Kidney capillary endothelial cell (primary cell): ENCODE measurements around the gene COMMD7.
"Not testable (repeated sequence)": the region's sequence is repeated elsewhere in the genome, so short reads cannot be mapped to it uniquely, and the experiment has no call there.

Experiments
- DNase-seq: peaks from one replicate; pipeline ENCODE4 v3.0.0-alpha.2; 2018; ENCODE audit warnings: low spot score

Gene COMMD7

DNA sequence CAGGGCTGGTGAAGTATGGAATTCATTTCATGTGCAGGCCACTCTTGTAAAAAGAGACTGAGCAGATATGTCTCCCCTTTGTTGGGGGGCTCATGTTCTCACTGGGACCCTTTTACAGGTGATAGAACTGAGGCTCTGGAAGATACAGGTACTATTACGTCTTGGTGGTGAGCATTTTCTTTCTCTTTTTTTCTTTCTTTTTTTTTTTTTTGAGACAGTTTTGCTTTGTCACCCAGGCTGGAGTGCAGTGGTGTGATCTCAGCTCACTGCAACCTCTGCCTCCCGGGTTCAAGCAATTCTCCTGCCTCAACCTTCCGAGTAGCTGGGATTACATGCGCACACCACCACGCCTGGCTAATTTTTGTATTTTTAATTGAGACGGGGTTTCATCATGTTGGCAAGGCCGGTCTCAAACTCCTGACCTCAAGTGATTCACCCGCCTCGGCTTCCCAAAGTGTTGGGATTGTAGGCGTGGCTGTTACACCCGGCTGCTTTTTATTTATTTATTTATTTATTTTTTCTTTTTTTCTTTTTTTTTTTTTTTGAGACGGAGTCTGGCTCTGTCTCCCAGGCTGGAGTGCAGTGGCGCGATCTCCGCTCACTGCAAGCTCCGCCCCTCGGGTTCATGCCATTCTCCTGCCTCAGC is 22.1 kb upstream of the COMMD7 start:
- DNase-seq = not testable (repeated sequence)

GRCh38 chr20:32764005-32764960 is 21.0 kb upstream of the COMMD7 start:
- no peak for DNase-seq

- no peak for DNase-seq
Measured at GRCh38 chr20:32763202-32764004, 20.1 kb upstream of the COMMD7 start.

- no peak for DNase-seq
Measured at GRCh38 chr20:32762754-32763201, 19.5 kb upstream of the COMMD7 start.

DNA sequence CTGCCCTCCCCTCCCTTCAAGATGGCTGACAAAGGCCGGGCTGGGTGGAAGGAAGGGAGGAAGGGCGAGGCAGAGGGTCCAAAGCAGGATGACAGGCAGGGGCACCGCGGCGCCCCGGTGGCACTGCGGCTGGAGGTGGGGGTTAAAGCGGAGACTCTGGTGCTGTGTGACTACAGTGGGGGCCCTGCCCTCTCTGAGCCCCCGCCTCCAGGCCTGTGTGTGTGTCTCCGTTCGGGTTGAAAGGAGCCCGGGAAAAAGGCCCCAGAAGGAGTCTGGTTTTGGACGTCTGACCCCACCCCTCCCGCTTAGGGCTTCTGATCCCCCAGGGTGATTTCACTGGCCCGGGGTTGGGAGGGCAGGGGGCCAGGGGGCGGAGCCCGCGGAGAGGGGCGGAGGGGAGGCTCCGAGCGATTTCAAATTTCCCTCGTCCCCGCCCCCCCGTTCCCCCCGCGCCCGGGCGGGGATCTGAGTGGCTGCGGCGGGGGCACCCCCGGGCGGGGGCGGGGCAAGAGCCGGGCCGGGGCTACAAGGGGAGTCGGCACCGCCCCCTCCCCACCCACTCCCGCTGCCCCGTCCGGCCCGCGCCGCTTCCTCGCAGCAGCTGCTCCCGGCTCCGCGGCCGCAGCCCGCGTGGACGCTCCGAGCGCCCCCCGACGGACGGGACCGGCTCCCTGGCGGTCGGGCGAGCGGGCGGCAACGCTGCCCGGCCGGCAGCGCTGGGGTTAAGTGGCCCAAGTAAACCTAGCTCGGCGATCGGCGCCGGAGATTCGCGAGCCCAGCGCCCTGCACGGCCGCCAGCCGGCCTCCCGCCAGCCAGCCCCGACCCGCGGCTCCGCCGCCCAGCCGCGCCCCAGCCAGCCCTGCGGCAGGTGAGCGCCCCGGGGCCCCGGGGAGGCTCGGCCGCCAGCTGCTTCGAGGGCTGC is 18.8 kb upstream of the COMMD7 start, which contains the start of gene DNMT3B:
Gene DNMT3B, plus strand, starts transcription at position 555 of the 923 bp plus-strand sequence. CDS start 17,939 bp downstream, outside the sequence.
- DNase-seq = peak; percentile 57

GRCh38 chr20:32761417-32761830 is 18.2 kb upstream of the COMMD7 start:
- no peak for DNase-seq

- DNase-seq = no peak
Measured at GRCh38 chr20:32756156-32756555, 12.9 kb upstream of the COMMD7 start.

DNA sequence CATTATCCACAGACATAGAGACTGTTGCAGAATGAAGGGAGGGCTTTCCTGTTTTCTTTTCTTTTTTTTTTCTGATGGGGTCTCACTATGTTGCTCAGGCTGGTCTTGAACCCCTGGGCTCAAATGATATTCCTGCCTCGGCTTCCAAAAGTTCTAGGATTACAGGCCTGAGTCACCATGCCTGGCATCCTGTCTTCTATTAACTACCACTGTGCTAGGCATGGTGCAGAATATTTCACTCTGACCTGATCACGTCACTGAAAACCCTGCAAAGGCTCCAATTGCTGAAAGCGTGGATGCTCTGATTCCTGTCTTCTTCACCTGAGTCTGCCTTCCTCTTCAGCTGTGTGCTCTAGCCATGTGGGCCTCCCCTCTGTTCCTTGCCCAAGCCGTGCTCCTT is 10.5 kb upstream of the COMMD7 start:
- DNase-seq = no peak

- no peak for DNase-seq
Measured at GRCh38 chr20:32752458-32753250, 9.4 kb upstream of the COMMD7 start.

- no peak for DNase-seq
Measured at GRCh38 chr20:32751702-32752457, 8.6 kb upstream of the COMMD7 start.

DNA sequence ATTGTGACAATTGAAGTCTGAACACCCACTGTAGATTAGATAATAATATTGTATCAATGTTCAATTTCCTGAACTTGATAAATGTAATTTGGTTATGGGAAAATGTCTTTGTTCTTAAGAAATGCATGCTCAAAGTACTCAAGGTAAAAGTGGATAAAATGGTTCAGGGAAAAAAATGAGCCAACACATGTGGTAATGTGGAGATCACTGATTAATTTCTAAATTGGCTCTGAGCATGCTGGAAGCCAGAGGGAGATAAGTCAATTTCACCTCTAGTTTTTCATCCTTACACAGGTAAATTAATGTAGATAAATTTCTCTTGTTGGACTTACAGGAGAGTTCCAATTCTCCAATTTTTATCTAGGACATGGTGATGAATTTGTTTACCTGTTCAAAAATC is 8.0 kb upstream of the COMMD7 start:
- no peak for DNase-seq

GRCh38 chr20:32749914-32750637 is 6.8 kb upstream of the COMMD7 start:
- DNase-seq = no peak

DNA sequence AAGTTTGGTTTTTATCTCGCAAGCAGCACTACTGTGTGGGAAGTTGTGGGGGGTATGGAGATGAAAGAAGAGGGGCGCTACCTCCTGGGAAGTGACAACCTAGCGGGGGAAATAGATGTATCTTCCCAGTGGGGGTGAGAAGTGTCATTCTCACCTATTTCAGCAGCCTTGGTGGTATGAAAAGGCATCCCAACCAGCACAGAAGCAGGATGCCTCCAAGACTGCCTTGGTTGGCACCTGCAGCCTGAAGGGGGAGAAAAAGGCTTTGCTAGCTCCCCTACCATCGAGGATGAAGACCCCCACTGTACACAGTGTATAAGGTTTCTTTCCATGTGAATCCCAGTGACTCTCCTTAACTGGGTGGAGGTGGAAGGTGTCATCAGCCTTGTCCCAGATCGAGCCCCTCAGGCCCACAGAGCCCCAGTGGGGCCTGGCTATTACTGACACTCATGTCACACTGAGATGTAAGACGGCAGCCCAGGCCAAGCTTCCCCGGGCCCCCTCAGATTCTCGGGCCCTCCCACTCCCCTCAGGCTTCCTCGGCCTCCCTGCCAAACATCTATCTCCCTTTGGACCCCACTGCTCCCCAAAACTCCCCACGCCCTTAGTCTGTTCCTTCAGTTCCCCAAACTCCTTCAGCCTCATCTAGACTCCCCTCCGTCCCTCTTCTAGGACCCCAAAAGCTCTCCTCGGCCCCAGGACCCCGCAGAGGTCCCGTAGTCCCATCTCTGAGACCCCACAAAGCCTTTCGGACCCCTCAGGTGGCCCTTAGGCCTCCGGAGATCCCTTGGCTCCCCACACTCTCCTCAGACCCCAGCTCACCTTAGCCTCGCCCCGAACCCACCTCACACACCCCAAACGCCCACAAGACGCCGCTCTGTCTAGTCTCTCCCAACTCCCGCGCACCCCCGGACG is 688 bp downstream of the COMMD7 start:
- DNase-seq = no peak

- no peak for DNase-seq
Measured at GRCh38 chr20:32741151-32741550, 2.1 kb downstream of the COMMD7 start.

- DNase-seq = peak; percentile 63
Measured at GRCh38 chr20:32737371-32738223, 5.7 kb downstream of the COMMD7 start.

- no peak for DNase-seq
Measured at GRCh38 chr20:32731882-32732266, 11.4 kb downstream of the COMMD7 start.

GRCh38 chr20:32729334-32729733 is 13.9 kb downstream of the COMMD7 start:
- not testable (repeated sequence) for DNase-seq
